HUES48 (cell line): Measurements from ENCODE around the gene NEURL4.

Source experiments
- H3K27ac ChIP-seq: one replicate; pipeline ENCODE4 v1.7.0; 2013; ENCODE audit warnings: low read depth, low read length, inconsistent platforms
- H3K27me3 ChIP-seq: 2 replicates; pipeline ENCODE4 v1.6.1; 2013; ENCODE audit warnings: mild to moderate bottlenecking, low read length; ENCODE audit not compliant: control insufficient read depth, insufficient read depth
- H3K36me3 ChIP-seq: 2 replicates; pipeline ENCODE4 v1.6.1; 2013; ENCODE audit warnings: low read length; ENCODE audit not compliant: control insufficient read depth, insufficient read depth
- H3K4me1 ChIP-seq: 2 replicates; pipeline ENCODE4 v1.6.1; 2013; ENCODE audit warnings: mild to moderate bottlenecking, low read length; ENCODE audit not compliant: control insufficient read depth, insufficient read depth
- H3K4me3 ChIP-seq: 2 replicates; pipeline ENCODE4 v1.5.1; 2013; ENCODE audit warnings: mild to moderate bottlenecking, low read depth, low read length
- H3K9ac ChIP-seq: 2 replicates; pipeline ENCODE4 v1.6.1; 2013; ENCODE audit warnings: mild to moderate bottlenecking, low read depth, low read length, moderate library complexity
- H3K9me3 ChIP-seq: 2 replicates; pipeline ENCODE4 v1.6.1; 2013; ENCODE audit warnings: low read length; ENCODE audit not compliant: control insufficient read depth, insufficient read depth

Gene NEURL4

DNA sequence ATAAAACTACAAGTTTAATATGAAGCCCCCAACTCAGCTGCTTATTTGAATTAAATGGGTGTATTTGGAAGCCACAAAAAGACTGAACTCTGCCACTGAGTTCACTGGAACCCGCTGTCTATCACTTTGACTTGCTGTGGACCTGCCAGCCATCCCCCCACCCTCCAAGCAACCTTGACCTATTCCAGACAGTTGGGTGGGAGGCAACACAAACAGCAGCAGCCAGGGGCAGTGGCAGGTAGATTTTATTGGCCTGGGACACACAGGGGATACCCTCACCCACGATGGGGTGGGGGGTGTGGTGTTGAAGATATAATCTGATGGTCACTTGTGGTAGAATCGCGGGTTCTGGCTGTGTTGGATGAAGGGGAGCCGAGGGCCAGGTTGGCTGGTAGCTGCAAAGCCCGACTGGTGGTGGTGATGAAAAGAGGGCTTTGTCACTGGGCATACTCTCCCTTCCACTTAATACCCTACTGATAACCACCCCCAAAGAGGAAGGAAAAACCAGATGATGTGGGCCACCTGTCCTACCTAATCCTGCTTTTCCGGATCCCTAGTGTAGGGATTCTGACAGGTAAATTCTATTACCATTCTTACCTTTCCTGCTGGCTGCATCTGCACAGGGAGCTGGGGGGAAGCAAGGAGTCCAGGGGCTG lies 16.6 kb downstream of the NEURL4 start:
- Histone ChIP-seq H3K36me3 (peaks cover 66% of the 10 kb centered on the region), H3K4me1 (peaks cover 13% of the 10 kb centered on the region; the same call in 1 of the 2 replicates), H3K27ac (peak overlapping the region; percentile 71), H3K9ac (no peak overlapping the region), H3K27me3 (no peaks in the 10 kb centered on the region), H3K4me3 (no peak overlapping the region), H3K9me3 (no peaks in the 10 kb centered on the region)

GRCh38 chr17:7311110-7311705 lies 17.9 kb downstream of the NEURL4 start:
- Histone ChIP-seq H3K27me3 (no peaks in the 10 kb centered on the region), H3K4me1 (peaks cover 13% of the 10 kb centered on the region; the same call in 1 of the 2 replicates), H3K36me3 (peaks cover 55% of the 10 kb centered on the region), H3K27ac (no peak overlapping the region), H3K4me3 (no peak overlapping the region), H3K9ac (no peak overlapping the region), H3K9me3 (no peaks in the 10 kb centered on the region)

DNA sequence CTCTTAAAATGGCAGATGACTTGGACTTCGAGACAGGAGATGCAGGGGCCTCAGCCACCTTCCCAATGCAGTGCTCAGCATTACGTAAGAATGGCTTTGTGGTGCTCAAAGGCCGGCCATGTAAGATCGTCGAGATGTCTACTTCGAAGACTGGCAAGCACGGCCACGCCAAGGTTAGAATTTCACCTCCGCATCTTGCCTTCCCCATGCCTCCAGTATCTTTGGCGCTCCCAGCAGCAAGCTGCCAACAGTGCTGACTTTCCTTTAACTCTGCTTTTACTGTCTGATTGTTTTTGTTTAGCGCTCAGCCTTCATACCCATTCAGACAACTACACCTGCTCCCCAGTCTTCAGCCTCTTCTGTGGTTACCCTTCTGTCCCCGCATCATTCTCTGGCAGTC lies 19.5 kb downstream of the NEURL4 start:
- H3K4me1 ChIP-seq = peaks cover 13% of the 10 kb centered on the region; the same call in 1 of the 2 replicates
- no peak overlapping the region for H3K9ac ChIP-seq
- no peaks in the 10 kb centered on the region for H3K27me3 ChIP-seq
- H3K4me3 ChIP-seq = peak overlapping the region; percentile 20; the same call in 1 of the 2 replicates
- peaks cover 50% of the 10 kb centered on the region for H3K36me3 ChIP-seq
- H3K27ac ChIP-seq = peak overlapping the region; percentile 96
- no peaks in the 10 kb centered on the region for H3K9me3 ChIP-seq

DNA sequence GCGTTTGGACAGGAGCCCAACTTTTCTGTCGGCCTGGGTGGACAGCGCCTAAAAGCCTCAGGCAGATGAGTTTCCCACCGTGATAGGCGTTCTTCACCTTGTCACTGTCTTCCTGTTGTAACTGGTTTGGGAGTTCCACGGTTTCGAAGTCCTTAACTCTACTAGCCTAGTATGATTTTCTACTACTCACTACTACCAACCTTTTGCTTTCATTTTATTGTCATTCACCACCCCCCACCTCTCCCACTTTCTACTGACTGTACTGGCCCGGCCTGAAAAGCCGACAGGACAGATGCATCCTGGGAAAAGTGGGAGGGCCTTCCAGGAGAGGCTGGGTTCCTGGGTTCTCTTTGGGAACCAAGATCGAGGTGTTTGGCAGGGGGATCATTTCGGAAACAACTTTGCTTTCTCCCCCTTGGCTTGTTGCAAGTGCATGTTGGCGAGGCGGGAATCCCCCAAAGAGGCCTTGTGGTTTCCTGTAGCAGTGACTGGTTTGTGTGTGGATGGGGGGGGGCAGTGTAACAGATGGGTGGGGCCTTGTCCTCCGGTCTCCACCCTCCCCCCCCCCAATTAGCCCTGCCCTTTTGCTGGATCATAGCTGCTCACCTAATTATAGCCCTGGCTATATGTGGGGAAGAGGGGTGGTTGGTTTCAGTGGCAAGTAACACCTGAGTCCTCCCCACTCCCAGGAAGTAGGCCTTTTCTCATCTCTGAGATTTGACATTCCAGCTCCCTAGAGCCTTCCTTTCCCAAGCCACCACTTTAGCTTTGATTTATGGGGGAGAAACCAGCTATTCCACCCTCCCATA lies 20.3 kb downstream of the NEURL4 start:
- peaks cover 10% of the 10 kb centered on the region; the same call in 1 of the 2 replicates for H3K4me1 ChIP-seq

DNA sequence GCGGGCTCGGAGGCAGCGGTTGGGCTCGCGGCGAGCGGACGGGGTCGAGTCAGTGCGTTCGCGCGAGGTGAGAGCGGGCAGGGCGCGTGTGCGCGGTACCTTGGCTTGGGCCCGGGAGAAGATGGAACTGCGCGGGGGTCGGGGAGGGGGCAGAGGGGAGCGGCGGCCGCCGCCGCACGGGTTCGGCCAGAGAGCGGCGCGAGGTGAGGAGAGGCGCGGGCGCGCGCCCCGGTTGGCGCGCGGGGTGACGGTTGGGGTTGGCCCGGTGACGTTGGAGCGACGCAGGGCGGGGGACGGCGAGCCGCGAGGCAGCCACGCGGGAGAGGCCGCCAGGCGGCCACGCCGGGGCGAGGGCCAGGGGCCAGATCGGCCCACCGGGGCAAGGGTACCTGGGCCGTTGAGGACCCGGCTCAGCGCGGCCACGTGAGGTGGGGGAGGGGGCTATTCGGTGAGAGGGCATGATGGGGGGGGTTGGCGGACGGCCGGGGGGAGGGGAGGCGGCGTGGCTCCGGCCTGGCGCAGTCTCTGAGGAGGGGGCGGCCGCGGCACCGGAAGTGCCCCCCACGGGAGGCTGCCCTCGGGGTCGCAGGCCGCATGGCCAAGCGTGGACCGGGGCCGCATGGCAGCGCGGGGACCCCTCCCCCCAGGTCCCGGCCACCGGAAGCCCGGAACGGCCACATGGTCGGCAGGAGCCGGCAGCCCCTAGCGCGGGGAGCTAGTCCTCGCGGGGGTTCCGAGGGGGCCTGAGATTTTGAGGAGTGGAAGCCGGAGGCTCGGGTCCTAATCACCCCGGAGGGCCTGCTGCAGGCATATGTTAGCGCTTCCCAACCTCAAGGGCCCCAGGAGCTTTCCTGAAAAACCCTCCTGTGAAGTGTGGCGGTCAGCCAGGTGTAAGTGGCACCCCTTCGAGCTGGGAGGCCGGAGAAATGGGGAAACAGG lies 21.2 kb downstream of the NEURL4 start:
- H3K9me3 ChIP-seq = no peaks in the 10 kb centered on the region
- H3K27ac ChIP-seq = peak overlapping the region; percentile 96
- peaks cover 39% of the 10 kb centered on the region for H3K36me3 ChIP-seq
- no peaks in the 10 kb centered on the region for H3K27me3 ChIP-seq
- H3K4me1 ChIP-seq = peaks cover 10% of the 10 kb centered on the region; the same call in 1 of the 2 replicates
- H3K4me3 ChIP-seq = peak overlapping the region; percentile 99
- H3K9ac ChIP-seq = peak overlapping the region; percentile 95

More for the DNA sequence above, 20.3 kb downstream of the NEURL4 start:
- Histone ChIP-seq H3K4me3 (peak overlapping the region; percentile 99), H3K27ac (peak overlapping the region; percentile 96), H3K9ac (peak overlapping the region; percentile 95), H3K9me3 (no peaks in the 10 kb centered on the region), H3K36me3 (peaks cover 47% of the 10 kb centered on the region), H3K27me3 (no peaks in the 10 kb centered on the region)

- Histone ChIP-seq H3K9me3 (no peaks in the 10 kb centered on the region), H3K4me1 (peaks cover 10% of the 10 kb centered on the region; the same call in 1 of the 2 replicates), H3K4me3 (peak within 1 kb of the TSS; percentile 99)
Observed at GRCh38 chr17:7306911-7307685, 22.0 kb downstream of the NEURL4 start, which contains the start of gene EIF5A. Gene EIF5A (plus strand): TSS chr17:7307628. CDS start chr17:7309636, 2,008 bp downstream.

GRCh38 chr17:7304179-7304578 lies 25.0 kb downstream of the NEURL4 start:
- Histone ChIP-seq H3K27me3 (no peaks in the 10 kb centered on the region), H3K4me1 (peaks cover 2% of the 10 kb centered on the region; the same call in 1 of the 2 replicates), H3K4me3 (no peak overlapping the region), H3K27ac (no peak overlapping the region), H3K9me3 (no peaks in the 10 kb centered on the region), H3K36me3 (peaks cover 2% of the 10 kb centered on the region), H3K9ac (no peak overlapping the region)

More at GRCh38 chr17:7306911-7307685, 22.0 kb downstream of the NEURL4 start, which contains the start of gene EIF5A:
- H3K27me3 ChIP-seq = no peaks in the 10 kb centered on the region
- H3K36me3 ChIP-seq = peaks cover 30% of the 10 kb centered on the region
- H3K27ac ChIP-seq = peak within 1 kb of the TSS; percentile 98
- H3K9ac ChIP-seq = peak within 1 kb of the TSS; percentile 95

DNA sequence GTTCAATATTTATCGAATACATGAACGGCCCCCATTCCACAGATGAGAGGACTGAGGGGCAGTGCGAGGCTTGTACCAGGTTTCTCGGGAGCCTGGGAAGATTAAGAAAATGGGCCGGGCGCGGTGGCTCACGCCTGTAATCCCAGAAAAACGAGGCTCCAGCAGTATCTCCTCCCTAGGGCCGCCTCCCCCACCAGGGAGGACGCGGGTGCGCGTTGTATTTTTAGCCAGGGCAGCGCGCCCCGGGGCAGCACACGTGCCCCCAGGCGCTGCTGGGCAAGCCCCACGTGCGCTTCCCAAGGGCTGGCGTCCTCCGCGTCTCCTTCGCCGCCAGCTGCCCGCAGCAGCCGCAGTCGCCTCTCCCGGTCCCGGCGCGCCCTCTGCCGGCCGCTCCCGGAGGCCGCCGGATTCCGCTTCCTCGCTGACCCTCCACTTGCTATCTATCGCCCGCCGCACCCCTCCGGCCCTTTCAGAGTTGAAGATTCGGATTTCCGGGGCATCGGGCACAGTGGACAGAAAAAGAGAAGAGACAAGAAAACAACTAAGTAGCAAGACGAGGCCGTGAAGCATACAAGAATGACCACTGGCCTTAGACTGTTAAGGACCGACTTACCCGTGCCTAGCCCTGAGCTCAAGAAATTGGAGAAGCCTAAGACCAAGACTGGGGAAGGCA lies 32.8 kb downstream of the NEURL4 start:
- H3K27ac ChIP-seq = no peak overlapping the region
- peaks cover 27% of the 10 kb centered on the region for H3K27me3 ChIP-seq
- H3K36me3 ChIP-seq = no peaks in the 10 kb centered on the region
- H3K9me3 ChIP-seq = no peaks in the 10 kb centered on the region; the same call in 1 of the 2 replicates
- peaks cover 9% of the 10 kb centered on the region for H3K4me1 ChIP-seq
- H3K9ac ChIP-seq = no peak overlapping the region
- peak overlapping the region; percentile 38; the same call in 1 of the 2 replicates for H3K4me3 ChIP-seq
